Stimulated activated CD8-positive, alpha-beta memory T cell treated with anti-CD3 and anti-CD28 coated beads, Interleukin-12 subunit alpha, Interleukin-12 subunit beta, amount 100 ng/mL, for 1 hour (primary cell): ENCODE results near the gene DGKZ.
A peak's percentile ranks its signal among the peaks of the same experiment; 100 is the strongest.
"Not testable (repeated sequence)": the region's sequence is repeated elsewhere in the genome, so short reads cannot be mapped to it uniquely, and the experiment has no call there.

Source experiments
- DNase-seq: peaks from one replicate; pipeline ENCODE4 v3.0.0-alpha.2; 2020; ENCODE audit warnings: low read depth

Gene DGKZ

GRCh38 chr11:46367244-46367915 lies 20.1 kb downstream of the DGKZ start:
- peak; percentile 67 for DNase-seq

GRCh38 chr11:46367916-46368267 lies 20.6 kb downstream of the DGKZ start:
- no peak for DNase-seq

GRCh38 chr11:46369458-46370152 lies 22.3 kb downstream of the DGKZ start:
- DNase-seq, result no peak

GRCh38 chr11:46370253-46370652 lies 23.0 kb downstream of the DGKZ start:
- DNase-seq, result no peak

GRCh38 chr11:46371262-46371661 lies 24.0 kb downstream of the DGKZ start:
- DNase-seq, result not testable (repeated sequence)

GRCh38 chr11:46372086-46372485 lies 24.8 kb downstream of the DGKZ start:
- no peak for DNase-seq

GRCh38 chr11:46372501-46372900 lies 25.2 kb downstream of the DGKZ start:
- DNase-seq, result not testable (repeated sequence)

GRCh38 chr11:46373787-46374740 lies 26.8 kb downstream of the DGKZ start:
- DNase-seq, result no peak

- no peak for DNase-seq
These were observed 27.6 kb downstream of the DGKZ start for GRCh38 chr11:46374815-46375214.

GRCh38 chr11:46375392-46376101 lies 28.3 kb downstream of the DGKZ start:
- no peak for DNase-seq

- DNase-seq, result no peak
These were observed 29.2 kb downstream of the DGKZ start for GRCh38 chr11:46376258-46377050.

- no peak for DNase-seq
These were observed 30.0 kb downstream of the DGKZ start for GRCh38 chr11:46377290-46377689.

GRCh38 chr11:46377831-46378230 lies 30.6 kb downstream of the DGKZ start:
- no peak for DNase-seq

GRCh38 chr11:46378296-46378695 lies 31.0 kb downstream of the DGKZ start:
- no peak for DNase-seq

GRCh38 chr11:46378811-46379481 lies 31.7 kb downstream of the DGKZ start:
- no peak for DNase-seq

GRCh38 chr11:46379482-46380293 lies 32.4 kb downstream of the DGKZ start:
- not testable (repeated sequence) for DNase-seq

GRCh38 chr11:46380340-46381047 lies 33.2 kb downstream of the DGKZ start:
- no peak for DNase-seq

GRCh38 chr11:46381048-46381818 lies 34.0 kb downstream of the DGKZ start, which contains the start of gene MDK:
MDK (plus strand) TSS chr11:46381669; CDS start chr11:46382058, 389 bp downstream.
- no peak for DNase-seq
